Tibial nerve (tissue), 3 donors: Measurements from ENCODE around the gene DYNC2I2.
"Not testable (repeated sequence)": the region's sequence is repeated elsewhere in the genome, so short reads cannot be mapped to it uniquely, and the experiment has no call there.

Experiments used
- POLR2A ChIP-seq, 2 donors: fragments of 450-650 bp; IDR thresholded peaks; one replicate each; pipeline ENCODE4 v1.6.1; 2017; ENCODE audit warnings: antibody characterized with exemption in 2 of 2, mild to moderate bottlenecking in 2 of 2, moderate library complexity in 2 of 2
- TF ChIP-seq, protein P1 (sequence below), 5 experiments: fragments of 200-600 bp in 3 of 5; fragments of 450-650 bp in 2 of 5; sonication (generic) in 3 of 5; IDR thresholded peaks; one replicate each; pipeline ENCODE4 v1.5.1; 2016 to 2019; ENCODE audit warnings: antibody characterized with exemption in 5 of 5, mild to moderate bottlenecking in 3 of 5, moderate library complexity in 2 of 5

DNA sequence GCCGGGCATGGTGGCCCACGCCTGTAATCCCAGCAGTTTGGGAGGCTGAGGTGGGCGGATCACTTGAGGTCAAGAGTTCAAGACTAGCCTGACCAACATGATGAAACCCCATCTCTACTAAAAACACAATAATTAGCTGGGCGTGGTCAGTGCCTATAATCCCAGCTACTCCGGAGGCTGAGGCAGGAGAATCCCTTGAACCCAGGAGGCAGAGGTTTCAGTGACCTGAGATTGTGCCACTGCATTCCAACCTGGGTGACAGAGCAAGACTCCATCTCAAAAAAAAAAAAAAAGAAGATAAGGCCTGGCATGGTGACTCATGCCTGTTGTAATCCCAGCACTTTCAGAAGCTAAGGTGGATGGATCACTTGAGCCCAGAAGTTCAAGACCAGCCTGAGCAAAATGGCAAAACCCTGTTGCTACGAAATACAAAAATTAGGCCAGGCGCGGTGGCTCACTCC, 9.9 kb upstream of the DYNC2I2 start:
- TF ChIP-seq, protein P1, sequence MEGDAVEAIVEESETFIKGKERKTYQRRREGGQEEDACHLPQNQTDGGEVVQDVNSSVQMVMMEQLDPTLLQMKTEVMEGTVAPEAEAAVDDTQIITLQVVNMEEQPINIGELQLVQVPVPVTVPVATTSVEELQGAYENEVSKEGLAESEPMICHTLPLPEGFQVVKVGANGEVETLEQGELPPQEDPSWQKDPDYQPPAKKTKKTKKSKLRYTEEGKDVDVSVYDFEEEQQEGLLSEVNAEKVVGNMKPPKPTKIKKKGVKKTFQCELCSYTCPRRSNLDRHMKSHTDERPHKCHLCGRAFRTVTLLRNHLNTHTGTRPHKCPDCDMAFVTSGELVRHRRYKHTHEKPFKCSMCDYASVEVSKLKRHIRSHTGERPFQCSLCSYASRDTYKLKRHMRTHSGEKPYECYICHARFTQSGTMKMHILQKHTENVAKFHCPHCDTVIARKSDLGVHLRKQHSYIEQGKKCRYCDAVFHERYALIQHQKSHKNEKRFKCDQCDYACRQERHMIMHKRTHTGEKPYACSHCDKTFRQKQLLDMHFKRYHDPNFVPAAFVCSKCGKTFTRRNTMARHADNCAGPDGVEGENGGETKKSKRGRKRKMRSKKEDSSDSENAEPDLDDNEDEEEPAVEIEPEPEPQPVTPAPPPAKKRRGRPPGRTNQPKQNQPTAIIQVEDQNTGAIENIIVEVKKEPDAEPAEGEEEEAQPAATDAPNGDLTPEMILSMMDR (IDR thresholded peaks at IDR 0.05): not testable (repeated sequence)
- not testable (repeated sequence) for TF ChIP-seq POLR2A (IDR thresholded peaks at IDR 0.05)
